ENCODE data around the gene TEX38. TPM values are rescaled to one million over a fixed set of nuclear protein-coding genes. Genes with fewer than 3 reads are reported as not detected.

The TEX38 gene
- total RNA-seq, 1 experiment from 2014 or later, result not detected

- no TSS peak for BruUV-seq (replicated peaks)
- H3K9me3 Mint-ChIP-seq (ENCODE audit: low read depth, unreplicated experiment), result no peaks in the 10 kb centered on the region
- no peaks in the 10 kb centered on the region for H3K36me3 Mint-ChIP-seq (ENCODE audit: insufficient read depth, unreplicated experiment)
- peaks cover 22% of the 10 kb centered on the region for H3K4me1 Mint-ChIP-seq (ENCODE audit: low read depth, unreplicated experiment)
- DNase-seq, result no peak
- H3K4me3 Mint-ChIP-seq (ENCODE audit: low read depth, unreplicated experiment), result no peak overlapping the region
- no peak overlapping the region for H3K27ac Mint-ChIP-seq (ENCODE audit: unreplicated experiment)
- intact Hi-C loops (cut with micrococcal nuclease; ENCODE audit: unreplicated experiment), result no loop called here
- H3K27me3 Mint-ChIP-seq (ENCODE audit: unreplicated experiment), result no peaks in the 10 kb centered on the region
- CTCF ChIA-PET, result no interaction called here
- TF ChIP-seq, protein P1, sequence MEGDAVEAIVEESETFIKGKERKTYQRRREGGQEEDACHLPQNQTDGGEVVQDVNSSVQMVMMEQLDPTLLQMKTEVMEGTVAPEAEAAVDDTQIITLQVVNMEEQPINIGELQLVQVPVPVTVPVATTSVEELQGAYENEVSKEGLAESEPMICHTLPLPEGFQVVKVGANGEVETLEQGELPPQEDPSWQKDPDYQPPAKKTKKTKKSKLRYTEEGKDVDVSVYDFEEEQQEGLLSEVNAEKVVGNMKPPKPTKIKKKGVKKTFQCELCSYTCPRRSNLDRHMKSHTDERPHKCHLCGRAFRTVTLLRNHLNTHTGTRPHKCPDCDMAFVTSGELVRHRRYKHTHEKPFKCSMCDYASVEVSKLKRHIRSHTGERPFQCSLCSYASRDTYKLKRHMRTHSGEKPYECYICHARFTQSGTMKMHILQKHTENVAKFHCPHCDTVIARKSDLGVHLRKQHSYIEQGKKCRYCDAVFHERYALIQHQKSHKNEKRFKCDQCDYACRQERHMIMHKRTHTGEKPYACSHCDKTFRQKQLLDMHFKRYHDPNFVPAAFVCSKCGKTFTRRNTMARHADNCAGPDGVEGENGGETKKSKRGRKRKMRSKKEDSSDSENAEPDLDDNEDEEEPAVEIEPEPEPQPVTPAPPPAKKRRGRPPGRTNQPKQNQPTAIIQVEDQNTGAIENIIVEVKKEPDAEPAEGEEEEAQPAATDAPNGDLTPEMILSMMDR (IDR thresholded peaks at IDR 0.05; ENCODE audit: unreplicated experiment), result no peak
These were observed 32.1 kb upstream of the TEX38 start for GRCh38 chr1:46639547-46639946.

DNA sequence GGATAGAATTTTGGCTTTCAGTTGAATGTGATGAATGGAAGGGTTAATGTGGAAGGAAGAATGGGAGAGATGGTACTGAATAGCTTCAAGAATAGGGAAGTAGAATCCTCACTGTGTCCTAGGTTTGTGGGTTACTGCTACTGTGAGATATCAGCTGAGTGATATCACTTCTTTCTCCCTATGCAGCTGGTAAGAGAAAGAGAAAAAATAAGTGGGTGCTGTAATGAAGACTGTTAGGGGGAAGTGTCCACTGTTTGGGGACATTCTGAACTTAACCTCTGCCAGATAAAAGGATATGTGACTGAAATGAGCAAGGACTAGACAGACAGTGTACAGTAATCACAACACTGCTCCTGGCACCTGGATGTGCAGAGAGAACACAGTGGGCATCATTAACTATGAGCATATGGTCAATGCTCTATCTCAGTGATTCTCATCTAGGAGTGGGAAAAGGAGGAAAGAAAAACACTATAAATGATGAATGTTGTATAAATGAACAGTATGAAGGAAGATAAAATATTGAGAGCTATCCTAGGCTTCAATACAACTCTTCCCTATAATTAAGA lies 29.5 kb upstream of the TEX38 start:
- TF ChIP-seq, protein P1 (IDR thresholded peaks at IDR 0.05; ENCODE audit: unreplicated experiment), result no peak
- Mint-ChIP-seq H3K4me3 (ENCODE audit: low read depth, unreplicated experiment) (no peak overlapping the region), H3K27me3 (ENCODE audit: unreplicated experiment) (no peaks in the 10 kb centered on the region), H3K27ac (ENCODE audit: unreplicated experiment) (no peak overlapping the region), H3K36me3 (ENCODE audit: insufficient read depth, unreplicated experiment) (no peaks in the 10 kb centered on the region), H3K4me1 (ENCODE audit: low read depth, unreplicated experiment) (peaks cover 22% of the 10 kb centered on the region), H3K9me3 (ENCODE audit: low read depth, unreplicated experiment) (no peaks in the 10 kb centered on the region)
- intact Hi-C loops (cut with micrococcal nuclease; ENCODE audit: unreplicated experiment), result no loop called here
- no peak for DNase-seq
- BruUV-seq (replicated peaks), result no TSS peak
- CTCF ChIA-PET, result no interaction called here

DNA sequence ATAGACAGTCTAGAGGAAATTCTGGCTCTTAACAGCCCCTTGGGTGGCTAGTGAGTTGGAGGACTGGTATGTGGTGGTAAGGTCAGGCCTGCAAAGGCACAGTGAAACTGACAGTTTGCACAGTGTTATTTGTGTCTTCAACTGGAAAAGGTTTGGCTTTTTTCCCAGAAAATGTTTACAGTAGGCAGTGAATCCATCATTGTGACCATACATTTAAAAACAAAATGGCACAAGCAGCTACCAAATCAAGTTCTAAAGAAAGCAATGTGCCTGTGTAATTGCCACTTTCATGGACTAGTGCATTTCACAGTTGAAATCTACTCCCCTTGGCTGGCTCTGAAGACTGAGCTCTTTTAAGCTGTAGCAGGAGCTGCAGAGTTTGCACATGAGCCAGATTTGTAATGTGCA lies 28.3 kb upstream of the TEX38 start:
- TF ChIP-seq, protein P1 (IDR thresholded peaks at IDR 0.05; ENCODE audit: unreplicated experiment), result no peak
- peaks cover 22% of the 10 kb centered on the region for H3K4me1 Mint-ChIP-seq (ENCODE audit: low read depth, unreplicated experiment)
- H3K4me3 Mint-ChIP-seq (ENCODE audit: low read depth, unreplicated experiment), result no peak overlapping the region
- CTCF ChIA-PET, result interaction anchor here (0.7 kb wide), 1 partner anchor 91 kb away, joined by 3 read pairs; no protein-coding TSS in a partner anchor
- H3K27me3 Mint-ChIP-seq (ENCODE audit: unreplicated experiment), result no peaks in the 10 kb centered on the region
- H3K27ac Mint-ChIP-seq (ENCODE audit: unreplicated experiment), result no peak overlapping the region
- intact Hi-C loops (cut with micrococcal nuclease; ENCODE audit: unreplicated experiment), result no loop called here
- peak; percentile 13 for DNase-seq
- no peaks in the 10 kb centered on the region for H3K36me3 Mint-ChIP-seq (ENCODE audit: insufficient read depth, unreplicated experiment)
- H3K9me3 Mint-ChIP-seq (ENCODE audit: low read depth, unreplicated experiment), result no peaks in the 10 kb centered on the region
- BruUV-seq (replicated peaks), result no TSS peak

DNA sequence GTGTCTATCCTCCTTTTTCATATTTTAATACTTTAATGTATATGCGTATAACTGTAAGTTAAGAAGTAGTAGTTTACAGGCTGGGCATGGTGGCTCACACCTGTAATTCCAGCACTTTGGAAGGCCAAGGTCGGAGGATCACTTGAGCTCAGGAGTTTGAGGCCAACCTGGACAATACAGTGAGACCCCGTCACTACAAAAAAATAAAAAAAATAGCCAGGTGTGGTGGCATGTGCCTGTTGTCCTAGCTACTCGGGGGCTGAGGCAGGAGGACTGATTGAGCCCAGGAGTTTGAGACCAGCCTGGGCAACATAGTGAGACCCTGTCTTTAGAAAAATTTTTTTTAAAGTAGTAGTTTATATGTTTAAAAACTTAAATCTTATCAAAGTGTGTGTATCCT lies 25.8 kb upstream of the TEX38 start:
- CTCF ChIA-PET, result no interaction called here
- Mint-ChIP-seq H3K27ac (ENCODE audit: unreplicated experiment) (no peak overlapping the region), H3K4me1 (ENCODE audit: low read depth, unreplicated experiment) (peaks cover 10% of the 10 kb centered on the region), H3K9me3 (ENCODE audit: low read depth, unreplicated experiment) (peaks cover 4% of the 10 kb centered on the region), H3K36me3 (ENCODE audit: insufficient read depth, unreplicated experiment) (no peaks in the 10 kb centered on the region), H3K27me3 (ENCODE audit: unreplicated experiment) (no peaks in the 10 kb centered on the region), H3K4me3 (ENCODE audit: low read depth, unreplicated experiment) (no peak overlapping the region)
- BruUV-seq (replicated peaks), result no TSS peak
- TF ChIP-seq, protein P1 (IDR thresholded peaks at IDR 0.05; ENCODE audit: unreplicated experiment), result no peak
- intact Hi-C loops (cut with micrococcal nuclease; ENCODE audit: unreplicated experiment), result no loop called here
- no peak for DNase-seq
